GM15510 (cell line): Measurements from ENCODE around the gene METTL21C.

Experiments
- POLR2A ChIP-seq: IDR thresholded peaks from 3 replicates; pipeline ENCODE4 v1.6.1; 2011; ENCODE audit warnings: borderline replicate concordance; ENCODE audit not compliant: insufficient read length; ENCODE audit errors: extremely low read depth

METTL21C gene

GRCh38 chr13:102694937-102695336 lies at the start of gene METTL21C:
Gene METTL21C (minus strand): TSS chr13:102695044. CDS start chr13:102694498, 546 bp downstream.
- TF ChIP-seq POLR2A, result no peak

GRCh38 chr13:102742506-102742905 lies 47.7 kb upstream of the METTL21C start:
- TF ChIP-seq POLR2A, result no peak

- TF ChIP-seq POLR2A, result no peak
Measured at GRCh38 chr13:102742101-102742500, 47.3 kb upstream of the METTL21C start.

DNA sequence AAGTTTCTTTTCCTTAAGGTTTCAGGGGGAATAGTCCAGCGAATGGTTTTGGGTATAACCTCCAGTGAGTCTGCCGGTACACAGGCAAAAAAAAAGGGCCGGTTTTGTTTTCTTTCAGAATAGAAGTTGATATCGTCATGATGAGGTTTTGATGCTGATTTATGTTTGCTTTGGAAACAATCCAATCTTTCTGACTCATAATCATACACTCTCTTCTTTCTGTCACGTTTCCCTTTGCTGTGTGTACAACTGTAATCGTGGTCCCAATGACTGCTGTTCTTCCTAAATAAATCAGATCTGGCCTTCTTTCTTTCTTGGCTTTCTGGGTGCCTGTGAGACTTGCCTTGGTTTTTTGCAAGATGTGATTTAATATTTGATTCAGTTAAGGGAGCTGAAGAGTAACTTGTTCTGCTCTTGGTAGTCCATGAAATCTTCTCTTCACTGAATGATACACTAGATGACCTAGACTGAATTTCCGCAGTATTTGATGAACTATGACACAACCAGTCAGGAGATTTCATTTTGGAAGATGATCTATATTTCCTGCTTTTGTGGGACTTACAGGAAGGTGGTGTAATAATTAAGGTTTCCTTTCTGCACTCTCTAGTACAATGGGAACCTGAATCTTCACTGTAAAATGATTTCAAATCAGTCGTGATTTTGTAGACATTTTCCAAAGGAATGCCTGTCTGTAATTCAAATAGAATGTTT lies 34.9 kb upstream of the METTL21C start:
- no peak for TF ChIP-seq POLR2A

- TF ChIP-seq POLR2A, result no peak
Measured at GRCh38 chr13:102726430-102726829, 31.6 kb upstream of the METTL21C start.

DNA sequence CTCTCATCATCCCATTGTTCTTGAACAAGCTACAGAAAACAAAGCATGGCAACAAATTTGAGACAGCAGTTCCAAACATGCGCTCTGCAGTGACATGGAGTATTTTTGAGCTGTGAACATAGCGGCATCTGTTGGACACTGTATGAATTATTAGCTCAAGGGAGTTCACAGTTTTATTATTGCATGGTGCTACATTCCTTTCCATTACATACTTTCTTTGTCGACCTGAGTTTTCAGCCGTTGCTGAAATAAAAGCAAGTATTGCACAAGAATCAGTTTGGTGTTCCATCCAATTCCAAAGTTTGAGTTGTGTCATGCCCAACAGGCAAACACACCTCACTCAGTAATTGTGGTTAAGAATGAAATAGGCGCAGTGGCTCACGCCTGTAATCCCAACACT lies 30.1 kb upstream of the METTL21C start:
- no peak for TF ChIP-seq POLR2A

DNA sequence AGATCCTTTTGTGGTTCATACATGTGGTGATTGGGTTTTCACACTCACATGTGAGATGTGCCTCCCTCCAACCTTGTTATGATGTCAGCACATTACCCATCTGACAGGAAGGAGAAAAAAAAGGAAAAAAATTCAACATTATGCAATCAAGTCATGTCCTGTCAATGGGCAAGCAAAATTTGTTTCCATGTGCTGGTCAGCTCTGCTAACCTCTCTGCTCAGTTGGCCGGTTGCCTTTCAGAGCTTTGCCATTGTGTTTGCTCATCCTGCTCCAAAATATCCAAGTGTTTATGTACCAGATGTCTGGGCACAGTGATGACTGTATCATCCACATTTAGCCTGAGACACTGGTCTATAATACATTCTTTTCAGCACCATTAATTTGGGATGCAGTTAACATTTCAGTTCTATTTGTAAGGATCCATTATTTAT lies 27.0 kb upstream of the METTL21C start:
- TF ChIP-seq POLR2A, result no peak

DNA sequence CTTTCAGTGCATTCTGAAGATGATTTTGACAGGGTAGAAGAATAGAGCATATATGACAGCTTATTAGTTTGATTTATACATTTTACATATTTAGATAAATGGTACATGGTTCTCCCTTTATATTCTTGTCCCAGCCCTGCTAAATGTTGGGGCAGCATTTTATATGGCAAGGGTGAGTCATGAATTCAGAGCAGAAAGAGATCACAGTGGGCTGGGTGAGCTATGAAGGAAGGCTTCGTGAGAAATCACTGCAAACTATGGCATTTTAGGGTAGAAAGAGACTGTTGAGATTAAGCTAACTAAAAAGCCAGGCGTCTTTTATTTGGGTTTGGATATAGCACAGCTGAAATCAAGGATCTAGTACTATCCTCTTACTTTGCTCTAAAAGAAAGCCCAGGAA lies 23.9 kb upstream of the METTL21C start:
- TF ChIP-seq POLR2A, result no peak

GRCh38 chr13:102715447-102715846 lies 20.6 kb upstream of the METTL21C start:
- TF ChIP-seq POLR2A, result no peak

DNA sequence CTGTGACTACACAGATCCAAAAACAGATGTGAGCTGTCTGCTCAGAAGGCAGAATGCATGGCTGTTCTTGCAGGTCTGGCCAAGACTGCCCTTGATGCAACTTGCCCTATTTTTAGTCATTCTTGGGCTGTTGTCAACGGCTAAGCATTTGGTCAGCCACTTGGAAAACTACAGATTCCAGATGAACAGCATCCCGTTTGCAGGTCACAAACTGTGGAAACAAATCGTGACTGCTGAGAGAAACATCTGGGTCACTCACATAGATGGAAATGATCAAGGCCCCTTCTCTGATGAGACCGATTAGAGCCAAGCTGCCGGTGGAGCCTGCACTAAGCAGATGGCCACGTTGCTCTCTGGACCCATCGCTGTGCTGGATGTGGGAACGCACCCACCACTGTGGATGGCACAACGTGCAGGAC lies 15.4 kb upstream of the METTL21C start:
- no peak for TF ChIP-seq POLR2A

DNA sequence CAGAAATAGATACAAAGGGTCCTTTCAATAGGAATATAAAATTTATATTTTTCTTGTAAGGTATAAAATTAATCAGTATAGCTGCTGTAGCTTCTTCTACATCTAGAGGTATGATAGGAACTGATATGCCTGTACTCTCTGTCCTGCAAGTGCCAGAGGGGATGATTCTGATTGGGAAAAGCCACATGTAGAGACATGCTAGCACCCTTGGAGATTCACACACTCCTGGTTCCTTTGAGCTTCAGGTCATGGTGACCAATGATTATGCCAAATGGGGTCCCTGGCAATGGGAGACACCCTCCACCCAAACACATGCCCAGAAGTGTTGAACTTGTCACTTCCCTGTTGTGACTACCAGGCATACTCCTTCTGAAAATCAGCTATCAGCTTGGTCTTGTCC lies 14.7 kb upstream of the METTL21C start:
- TF ChIP-seq POLR2A, result no peak

- no peak for TF ChIP-seq POLR2A
Measured at GRCh38 chr13:102708991-102709390, 14.1 kb upstream of the METTL21C start.

DNA sequence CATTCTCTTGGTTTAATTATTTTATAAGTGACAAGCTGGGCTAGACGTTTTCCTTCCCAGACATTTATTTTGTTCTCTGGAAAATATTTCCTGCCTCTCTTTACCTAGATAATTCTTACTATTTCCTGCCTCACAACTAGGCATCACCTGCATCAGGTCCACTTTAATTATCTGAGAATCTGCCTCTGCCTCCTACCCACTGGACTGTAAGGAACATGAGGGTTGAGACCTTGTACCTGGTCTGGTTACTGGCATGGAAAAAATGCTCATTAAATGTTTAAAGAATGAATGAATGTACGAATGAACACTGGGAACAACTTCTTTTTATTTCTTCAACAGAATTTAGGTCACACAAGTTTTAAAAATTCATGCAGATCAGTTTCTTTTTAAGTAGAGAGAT lies 13.4 kb upstream of the METTL21C start:
- TF ChIP-seq POLR2A, result no peak

GRCh38 chr13:102707467-102707866 lies 12.6 kb upstream of the METTL21C start:
- TF ChIP-seq POLR2A, result no peak

DNA sequence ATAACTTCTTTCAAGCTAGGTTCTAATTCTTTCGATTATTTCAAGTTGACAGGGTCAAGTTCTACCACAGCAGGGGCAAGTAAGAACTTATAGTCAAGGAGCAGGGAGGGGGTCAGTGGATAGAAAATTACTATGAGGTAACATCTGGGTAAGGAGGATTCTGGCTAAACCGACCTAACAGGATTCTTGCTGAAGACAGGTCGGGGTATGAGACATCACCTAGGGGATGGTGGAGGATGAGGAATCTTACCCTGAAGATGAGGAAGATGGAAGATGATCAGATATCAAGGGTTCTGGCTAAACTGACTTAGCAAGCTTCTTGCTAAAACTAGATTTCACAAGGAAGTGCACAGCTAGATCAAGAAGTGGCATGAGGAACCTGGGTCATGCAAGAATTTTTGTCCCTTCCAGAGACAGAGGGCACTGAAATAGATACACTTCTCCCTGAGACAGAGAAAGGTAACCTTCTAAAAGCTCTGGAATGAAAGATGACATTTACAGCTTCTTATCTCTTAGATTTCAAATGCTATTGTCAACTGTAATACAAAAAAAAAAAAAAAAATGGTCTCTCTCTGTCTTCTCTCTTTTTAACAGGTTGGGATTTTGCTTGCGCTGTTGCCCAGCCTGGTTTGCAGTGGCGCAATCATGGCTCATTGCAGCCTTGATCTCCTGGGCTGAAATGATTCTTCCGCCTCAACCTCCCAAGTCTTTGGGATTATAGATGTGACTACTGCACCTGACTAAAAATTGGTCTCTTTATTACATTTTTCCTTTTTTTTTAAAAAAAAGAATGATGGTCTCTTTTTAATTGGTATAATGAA lies 9.6 kb upstream of the METTL21C start:
- no peak for TF ChIP-seq POLR2A

DNA sequence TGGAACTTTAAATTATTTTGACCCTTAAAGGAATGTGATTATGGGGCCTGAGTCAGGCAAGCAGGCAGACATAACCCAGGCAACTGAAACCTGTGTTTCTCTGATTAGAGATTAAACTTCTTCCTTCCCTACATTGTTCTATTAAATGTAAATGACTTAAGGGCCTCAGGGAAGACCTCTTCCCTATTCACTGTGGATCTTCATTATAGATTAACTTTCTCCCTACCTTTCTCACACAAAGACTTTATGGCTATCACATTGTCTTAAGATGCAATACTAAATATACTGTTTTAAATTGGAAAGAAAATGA lies 8.8 kb upstream of the METTL21C start:
- TF ChIP-seq POLR2A, result no peak
